SK-N-SH (cell line): ENCODE measurements around the gene C2CD3. TPM values are rescaled to one million over a fixed set of nuclear protein-coding genes. Genes with fewer than 3 reads are reported as not detected.

ENCODE experiments used
- CTCF ChIA-PET: fragments of 300-600, 350-600 bp; formaldehyde crosslinking; extraction: SDS; loops from one replicate; lab custom pipeline; 2021; lab: Yijun Ruan, JAX
- POLR2A ChIA-PET: fragments of 350-600 bp; sonication (Branson Sonifier 250); formaldehyde crosslinking; extraction: SDS; loops from one replicate; lab custom pipeline; 2020; ENCODE audit warnings: antibody characterized with exemption, inconsistent platforms; lab: Yijun Ruan, JAX
- DNase-seq: peaks from one replicate; pipeline ENCODE4 v3.0.0; 2012
- H2AFZ ChIP-seq: fragments of 200-600 bp; sonication (generic); 2 replicates; pipeline ENCODE4 v1.8.1; 2016; ENCODE audit warnings: antibody characterized with exemption, mild to moderate bottlenecking, low read depth
- H3F3A ChIP-seq: fragments of 200-600 bp; sonication (generic); replicated peaks from 2 replicates; pipeline ENCODE3; 2016; ENCODE audit warnings: antibody characterized with exemption, mild to moderate bottlenecking; ENCODE audit not compliant: insufficient read depth
- H3K27ac ChIP-seq, 2 experiments: fragments of 200-500 bp in 1 of 2; fragments of 200-600 bp in 1 of 2; sonication (Bioruptor generic) in 1 of 2; sonication (generic), shearing (Covaris generic) in 1 of 2; 2 replicates each; pipeline versions ENCODE4 v1.5.1 to v1.6.1; 2014 to 2016; ENCODE audit warnings: low read depth in 2 of 2, inconsistent platforms in 1 of 2, low read length in 1 of 2, mild to moderate bottlenecking in 1 of 2, mixed read lengths in 1 of 2
- H3K27me3 ChIP-seq: fragments of 200-600 bp; sonication (generic), shearing (Covaris generic); 2 replicates; pipeline ENCODE4 v1.6.1; 2016; ENCODE audit warnings: mixed run types; ENCODE audit not compliant: insufficient read depth
- H3K36me3 ChIP-seq, 2 experiments: fragments of 200-500 bp in 1 of 2; fragments of 200-600 bp in 1 of 2; sonication (Bioruptor generic) in 1 of 2; sonication (generic) in 1 of 2; replicated peaks in 1 of 2; 2 replicates each; pipeline versions ENCODE3 to v1.5.1; 2014 to 2016; ENCODE audit warnings: low read length in 1 of 2, mild to moderate bottlenecking in 1 of 2; ENCODE audit not compliant: insufficient read depth in 2 of 2, control insufficient read depth in 1 of 2
- H3K4me1 ChIP-seq, 2 experiments: fragments of 200-500 bp in 1 of 2; fragments of 200-600 bp in 1 of 2; sonication (Bioruptor generic) in 1 of 2; sonication (generic), shearing (Covaris generic) in 1 of 2; 2 replicates each; pipeline versions ENCODE4 v1.5.1 to v1.6.1; 2014 to 2016; ENCODE audit warnings: low read depth in 1 of 2, low read length in 1 of 2, mixed run types in 1 of 2; ENCODE audit not compliant: insufficient read depth in 2 of 2, control insufficient read depth in 1 of 2
- H3K4me2 ChIP-seq: fragments of 200-600 bp; sonication (generic), shearing (Covaris generic); 2 replicates; pipeline ENCODE4 v1.6.1; 2017; ENCODE audit warnings: mixed run types
- H3K4me3 ChIP-seq, 2 experiments: fragments of 200-500 bp in 1 of 2; fragments of 200-600 bp in 1 of 2; sonication (Bioruptor generic) in 1 of 2; sonication (generic), shearing (Covaris generic) in 1 of 2; 2 replicates each; pipeline versions ENCODE4 v1.5.1 to v1.8.1; 2014 to 2016; ENCODE audit warnings: low read depth in 2 of 2, inconsistent platforms in 1 of 2, low read length in 1 of 2, mild to moderate bottlenecking in 1 of 2, mixed read lengths in 1 of 2, moderate library complexity in 1 of 2
- H3K79me2 ChIP-seq: fragments of 200-600 bp; sonication (generic); 2 replicates; pipeline ENCODE4 v1.8.1; 2017; ENCODE audit warnings: mild to moderate bottlenecking; ENCODE audit not compliant: insufficient read depth
- H3K9ac ChIP-seq: fragments of 200-600 bp; sonication (generic); 2 replicates; pipeline ENCODE4 v1.6.1; 2017; ENCODE audit warnings: mixed run types
- H3K9me2 ChIP-seq: fragments of 200-600 bp; sonication (generic); 2 replicates; pipeline ENCODE4 v1.6.1; 2017; ENCODE audit warnings: mixed run types
- H3K9me3 ChIP-seq: fragments of 200-600 bp; sonication (generic); 2 replicates; pipeline ENCODE4 v1.6.1; 2017; ENCODE audit warnings: mixed run types, mild to moderate bottlenecking, moderate library complexity
- H4K20me1 ChIP-seq: fragments of 200-600 bp; sonication (generic); 2 replicates; pipeline ENCODE4 v1.6.1; 2017; ENCODE audit warnings: mild to moderate bottlenecking, mixed run types; ENCODE audit not compliant: insufficient read depth
- CHD2 ChIP-seq: fragments of 150-350 bp; IDR thresholded peaks from 2 replicates; pipeline ENCODE4 v1.6.1; 2018; ENCODE audit warnings: low read length; ENCODE audit not compliant: partially characterized antibody
- ELF1 ChIP-seq: IDR thresholded peaks from 2 replicates; pipeline ENCODE4 v1.4.0; 2012
- EP300 ChIP-seq, 2 experiments: IDR thresholded peaks; 2 replicates each; pipeline versions ENCODE4 v1.4.0 to v1.6.1; 2012; ENCODE audit warnings: borderline replicate concordance in 1 of 2, low read depth in 1 of 2, low read length in 1 of 2
- EZH2phosphoT487 ChIP-seq: fragments of 200-600 bp; sonication (generic); IDR thresholded peaks from 2 replicates; pipeline ENCODE4 v1.6.1; 2017; ENCODE audit warnings: low read depth, mixed run types, mild to moderate bottlenecking, antibody characterized with exemption, moderate library complexity, borderline replicate concordance
- GABPA ChIP-seq: IDR thresholded peaks from 2 replicates; pipeline ENCODE4 v1.4.0; 2012; ENCODE audit warnings: low read depth, mild to moderate bottlenecking
- GATA2 ChIP-seq: sonication (generic); formaldehyde crosslinking; IDR thresholded peaks from 2 replicates; pipeline ENCODE4 v1.5.0; 2020; ENCODE audit warnings: mild to moderate bottlenecking, missing genetic modification reagents
- IRF3 ChIP-seq: fragments of 150-350 bp; IDR thresholded peaks from 2 replicates; pipeline ENCODE4 v1.6.1; 2016; ENCODE audit warnings: mild to moderate bottlenecking, low read depth, low read length
- MAX ChIP-seq: IDR thresholded peaks from 2 replicates; pipeline ENCODE4 v1.4.0; 2012; ENCODE audit warnings: low read depth
- MXI1 ChIP-seq: IDR thresholded peaks from 2 replicates; pipeline ENCODE4 v1.6.1; 2012; ENCODE audit warnings: mild to moderate bottlenecking, low read depth, low read length, improper control_type of control experiment
- NRF1 ChIP-seq: IDR thresholded peaks from 2 replicates; pipeline ENCODE4 v1.6.1; 2012; ENCODE audit warnings: low read depth, mild to moderate bottlenecking, low read length
- POLR2AphosphoS5 ChIP-seq: IDR thresholded peaks from 2 replicates; pipeline ENCODE4 v1.6.1; 2012; ENCODE audit warnings: low read depth, low read length
- RCOR1 ChIP-seq: fragments of 150-350 bp; IDR thresholded peaks from 2 replicates; pipeline ENCODE4 v1.6.1; 2017; ENCODE audit warnings: antibody characterized with exemption, low read length
- REST ChIP-seq: IDR thresholded peaks from 2 replicates; pipeline ENCODE4 v1.6.1; 2012; ENCODE audit warnings: mild to moderate bottlenecking, low read depth, low read length, moderate library complexity
- RFX5 ChIP-seq: IDR thresholded peaks from 2 replicates; pipeline ENCODE4 v1.6.1; 2012; ENCODE audit warnings: mild to moderate bottlenecking, improper control_type of control experiment, low read length
- RXRA ChIP-seq: IDR thresholded peaks from 2 replicates; pipeline ENCODE4 v1.4.0; 2012; ENCODE audit warnings: low read depth, mild to moderate bottlenecking, borderline replicate concordance
- SMC3 ChIP-seq: IDR thresholded peaks from 2 replicates; pipeline ENCODE4 v1.6.1; 2012; ENCODE audit warnings: low read depth, low read length, improper control_type of control experiment
- polyA plus RNA-seq, 3 experiments: library from polyadenylated mRNA; depleted of rRNA; stranded (reverse); fragments of >200 nt; gene quantifications; 2 replicates each; pipeline ENCODE4 v1.2.3, GENCODE V29; 2012

The C2CD3 gene
- polyA plus RNA-seq, 1 of the 3 experiments (the other 2 are of a cell fraction): 7.0 TPM

DNA sequence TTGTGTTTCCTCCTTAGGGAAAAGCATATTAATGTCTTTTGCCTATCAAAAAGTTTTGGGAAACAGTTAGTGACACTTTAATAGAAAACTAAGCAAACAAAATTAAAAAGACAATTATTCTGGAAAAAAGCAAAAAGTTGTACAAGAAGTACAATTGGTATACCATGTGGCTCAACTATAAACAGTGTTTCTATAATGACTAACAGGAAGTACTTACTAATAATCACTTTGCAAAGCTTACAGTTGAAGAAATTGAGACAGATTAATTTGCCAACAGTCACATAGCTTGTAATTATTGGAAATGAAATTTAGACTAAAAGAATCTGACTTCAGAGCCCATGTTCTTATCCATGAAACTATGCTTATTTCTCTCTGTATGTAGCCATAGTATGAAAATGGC, 25.0 kb upstream of the C2CD3 start:
- no peak for DNase-seq
- H3F3A ChIP-seq: no peaks in the 10 kb centered on the region
- no peak overlapping the region for H3K9ac ChIP-seq
- no peaks in the 10 kb centered on the region for H4K20me1 ChIP-seq
- H3K27ac ChIP-seq: no peak overlapping the region
- H3K4me3 ChIP-seq: no peak overlapping the region
- H3K36me3 ChIP-seq: peaks cover 9 to 16% of the 10 kb centered on the region in 2 experiments
- no peaks in the 10 kb centered on the region for H3K4me1 ChIP-seq
- H2AFZ ChIP-seq: no peak overlapping the region
- CTCF ChIA-PET: no interaction called here
- POLR2A ChIA-PET: no interaction called here
- no peaks in the 10 kb centered on the region for H3K27me3 ChIP-seq
- peaks cover 57% of the 10 kb centered on the region; the same call in 1 of the 2 replicates for H3K79me2 ChIP-seq
- H3K4me2 ChIP-seq: no peak overlapping the region
- H3K9me3 ChIP-seq: no peaks in the 10 kb centered on the region
- no peaks in the 10 kb centered on the region for H3K9me2 ChIP-seq
- no peak for TF ChIP-seq RXRA
- TF ChIP-seq MXI1: no peak
- no peak for TF ChIP-seq GATA2
- TF ChIP-seq SMC3: no peak
- no peak for TF ChIP-seq MAX
- no peak for TF ChIP-seq REST
- no peak for TF ChIP-seq GABPA
- TF ChIP-seq POLR2AphosphoS5: no peak
- TF ChIP-seq EZH2phosphoT487: no peak
- no peak for TF ChIP-seq IRF3
- TF ChIP-seq RFX5: no peak
- no peak for TF ChIP-seq RCOR1
- TF ChIP-seq ELF1: no peak
- TF ChIP-seq NRF1: no peak
- no peak for TF ChIP-seq CHD2
- TF ChIP-seq EP300 (IDR thresholded peaks at IDR 0.05; ENCODE audit: borderline replicate concordance in 1 of 2, low read depth in 1 of 2, low read length in 1 of 2): no peak
